ENCODE measurements around the gene MMP24OS.

DNA sequence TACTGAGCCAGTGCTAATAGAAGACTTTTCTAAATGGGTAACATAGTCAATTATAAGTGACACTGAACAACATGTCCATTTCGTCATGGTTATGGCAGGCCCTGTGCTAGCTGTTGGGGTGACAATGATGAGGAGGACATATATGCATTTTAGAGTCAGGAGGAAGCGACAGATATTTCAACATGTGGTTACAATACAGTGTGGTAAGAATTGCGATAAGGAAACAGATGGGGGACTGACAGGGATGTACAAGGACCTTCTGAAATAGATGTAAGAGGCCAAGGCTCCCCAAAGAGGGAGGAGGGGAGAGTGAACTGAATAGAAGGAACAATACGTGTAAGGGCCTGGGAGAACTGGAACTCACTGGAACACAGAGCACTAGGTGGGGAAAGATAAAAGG, 39.8 kb downstream of the MMP24OS start:
- TF ChIP-seq, protein P1, sequence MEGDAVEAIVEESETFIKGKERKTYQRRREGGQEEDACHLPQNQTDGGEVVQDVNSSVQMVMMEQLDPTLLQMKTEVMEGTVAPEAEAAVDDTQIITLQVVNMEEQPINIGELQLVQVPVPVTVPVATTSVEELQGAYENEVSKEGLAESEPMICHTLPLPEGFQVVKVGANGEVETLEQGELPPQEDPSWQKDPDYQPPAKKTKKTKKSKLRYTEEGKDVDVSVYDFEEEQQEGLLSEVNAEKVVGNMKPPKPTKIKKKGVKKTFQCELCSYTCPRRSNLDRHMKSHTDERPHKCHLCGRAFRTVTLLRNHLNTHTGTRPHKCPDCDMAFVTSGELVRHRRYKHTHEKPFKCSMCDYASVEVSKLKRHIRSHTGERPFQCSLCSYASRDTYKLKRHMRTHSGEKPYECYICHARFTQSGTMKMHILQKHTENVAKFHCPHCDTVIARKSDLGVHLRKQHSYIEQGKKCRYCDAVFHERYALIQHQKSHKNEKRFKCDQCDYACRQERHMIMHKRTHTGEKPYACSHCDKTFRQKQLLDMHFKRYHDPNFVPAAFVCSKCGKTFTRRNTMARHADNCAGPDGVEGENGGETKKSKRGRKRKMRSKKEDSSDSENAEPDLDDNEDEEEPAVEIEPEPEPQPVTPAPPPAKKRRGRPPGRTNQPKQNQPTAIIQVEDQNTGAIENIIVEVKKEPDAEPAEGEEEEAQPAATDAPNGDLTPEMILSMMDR (conservative IDR thresholded peaks at IDR 0.05; ENCODE audit: low read depth, low read length): no peak
- TF ChIP-seq POLR2A (IDR thresholded peaks at IDR 0.05; ENCODE audit: low read depth, low read length): no peak
- no peak for TF ChIP-seq CEBPB (IDR thresholded peaks at IDR 0.05; ENCODE audit: low read depth, low read length)
- no peak for TF ChIP-seq RCOR1 (IDR thresholded peaks at IDR 0.05; ENCODE audit: insufficient replicate concordance, low read length)
- TF ChIP-seq MAFK (IDR thresholded peaks at IDR 0.05; ENCODE audit: low read depth, low read length): no peak
